Ascending aorta (tissue), 2 donors: Measurements from ENCODE around the gene PLCG1. TPM values are rescaled to one million over a fixed set of nuclear protein-coding genes. Genes with fewer than 3 reads are reported as not detected.
A peak's percentile ranks its signal among the peaks of the same experiment; 100 is the strongest.

ENCODE experiments used
- DNase-seq, 2 donors: peaks; one replicate each; pipeline ENCODE4 v3.0.0-alpha.2; 2019; ENCODE audit warnings: low spot score in 2 of 2
- H3K27ac ChIP-seq, 2 donors: fragments of 200-600 bp; sonication (generic); one replicate each; pipeline ENCODE4 v1.5.1; 2016 to 2017; ENCODE audit warnings: mild to moderate bottlenecking in 1 of 2
- H3K27me3 ChIP-seq: fragments of 200-600 bp; sonication (generic); one replicate; pipeline ENCODE4 v1.5.1; 2017
- H3K36me3 ChIP-seq, 2 donors: fragments of 200-600 bp; sonication (generic); one replicate each; pipeline ENCODE4 v1.5.1; 2016
- H3K4me1 ChIP-seq, 2 donors: fragments of 200-600 bp; sonication (generic); one replicate each; pipeline ENCODE4 v1.5.1; 2016 to 2017; ENCODE audit warnings: mild to moderate bottlenecking in 1 of 2
- H3K4me3 ChIP-seq, 2 donors: fragments of 200-600 bp; sonication (generic); one replicate each; pipeline ENCODE4 v1.5.1; 2016 to 2017; ENCODE audit warnings: mild to moderate bottlenecking in 1 of 2
- H3K9me3 ChIP-seq, 2 donors: fragments of 200-600 bp; sonication (generic); one replicate each; pipeline ENCODE4 v1.5.1; 2016
- intact Hi-C: fragments of 100-400 bp; cut with DNase I; formaldehyde crosslinking; loops from one replicate; pipeline ENCODE4 v1.15.1; 2023
- total RNA-seq: library from RNA; depleted of rRNA; stranded (reverse); fragments of >200 nt; gene quantifications from one replicate; pipeline ENCODE4 v1.1.0, GENCODE V29; 2016
- TF ChIP-seq, protein P1 (sequence below), 3 experiments: fragments of 200-600 bp in 2 of 3; fragments of 450-650 bp in 1 of 3; sonication (generic) in 2 of 3; IDR thresholded peaks; one replicate each; pipeline ENCODE4 v1.5.1; 2016 to 2019; ENCODE audit warnings: antibody characterized with exemption in 3 of 3, mild to moderate bottlenecking in 1 of 3, moderate library complexity in 1 of 3

The PLCG1 gene
- total RNA-seq, 1 donor from 2014 or later: 168 TPM

DNA sequence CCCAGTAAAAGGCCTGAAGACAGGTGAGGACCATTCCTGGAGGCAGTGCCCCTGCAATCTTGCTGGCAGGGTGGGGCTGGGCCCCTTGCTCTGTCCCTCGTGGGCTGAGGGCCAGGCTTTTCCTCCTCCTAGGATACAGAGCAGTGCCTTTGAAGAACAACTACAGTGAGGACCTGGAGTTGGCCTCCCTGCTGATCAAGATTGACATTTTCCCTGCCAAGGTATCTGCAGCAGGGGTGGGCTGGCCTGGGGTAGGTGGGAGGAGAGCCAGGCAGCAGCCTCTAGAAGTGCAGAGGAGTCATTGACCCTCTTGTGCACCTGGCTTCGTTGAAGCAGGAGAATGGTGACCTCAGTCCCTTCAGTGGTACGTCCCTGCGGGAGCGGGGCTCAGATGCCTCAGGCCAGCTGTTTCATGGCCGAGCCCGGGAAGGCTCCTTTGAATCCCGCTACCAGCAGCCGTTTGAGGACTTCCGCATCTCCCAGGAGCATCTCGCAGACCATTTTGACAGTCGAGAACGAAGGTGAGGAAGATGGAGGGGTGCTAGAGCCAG is 36.5 kb downstream of the PLCG1 start:
- intact Hi-C loops: loop anchor here (1.0 to 5.0 kb wide), 4 partner anchors 37 to 238 kb away; partner anchors contain the start of genes LPIN3 and PLCG1
- Histone ChIP-seq H3K9me3 (no peaks in the 10 kb centered on the region), H3K4me1 (peaks cover 14 to 61% of the 10 kb centered on the region in 2 donors), H3K27ac (peak overlapping the region; percentile 82 to 83), H3K27me3 (no peaks in the 10 kb centered on the region), H3K4me3 (no peak overlapping the region), H3K36me3 (peaks cover 35 to 54% of the 10 kb centered on the region in 2 donors)
- DNase-seq: peak in 1 of 2 donors; percentile 60
- TF ChIP-seq, protein P1, sequence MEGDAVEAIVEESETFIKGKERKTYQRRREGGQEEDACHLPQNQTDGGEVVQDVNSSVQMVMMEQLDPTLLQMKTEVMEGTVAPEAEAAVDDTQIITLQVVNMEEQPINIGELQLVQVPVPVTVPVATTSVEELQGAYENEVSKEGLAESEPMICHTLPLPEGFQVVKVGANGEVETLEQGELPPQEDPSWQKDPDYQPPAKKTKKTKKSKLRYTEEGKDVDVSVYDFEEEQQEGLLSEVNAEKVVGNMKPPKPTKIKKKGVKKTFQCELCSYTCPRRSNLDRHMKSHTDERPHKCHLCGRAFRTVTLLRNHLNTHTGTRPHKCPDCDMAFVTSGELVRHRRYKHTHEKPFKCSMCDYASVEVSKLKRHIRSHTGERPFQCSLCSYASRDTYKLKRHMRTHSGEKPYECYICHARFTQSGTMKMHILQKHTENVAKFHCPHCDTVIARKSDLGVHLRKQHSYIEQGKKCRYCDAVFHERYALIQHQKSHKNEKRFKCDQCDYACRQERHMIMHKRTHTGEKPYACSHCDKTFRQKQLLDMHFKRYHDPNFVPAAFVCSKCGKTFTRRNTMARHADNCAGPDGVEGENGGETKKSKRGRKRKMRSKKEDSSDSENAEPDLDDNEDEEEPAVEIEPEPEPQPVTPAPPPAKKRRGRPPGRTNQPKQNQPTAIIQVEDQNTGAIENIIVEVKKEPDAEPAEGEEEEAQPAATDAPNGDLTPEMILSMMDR (IDR thresholded peaks at IDR 0.05): no peak

GRCh38 chr20:41174373-41174772 is 37.0 kb downstream of the PLCG1 start:
- peak in 1 of 2 donors; percentile 59 for DNase-seq
- intact Hi-C loops: loop anchor here (5.0 kb wide), 1 partner anchor 238 kb away; no protein-coding TSS in a partner anchor
- H3K9me3 ChIP-seq: no peaks in the 10 kb centered on the region
- TF ChIP-seq, protein P1 (IDR thresholded peaks at IDR 0.05): no peak
- H3K36me3 ChIP-seq: peaks cover 30 to 49% of the 10 kb centered on the region in 2 donors
- H3K4me3 ChIP-seq: no peak overlapping the region
- peak overlapping the region; percentile 82 to 83 for H3K27ac ChIP-seq
- H3K4me1 ChIP-seq: peaks cover 18 to 65% of the 10 kb centered on the region in 2 donors
- no peaks in the 10 kb centered on the region for H3K27me3 ChIP-seq

- H3K27me3 ChIP-seq: no peaks in the 10 kb centered on the region
- H3K4me1 ChIP-seq: peaks cover 18 to 65% of the 10 kb centered on the region in 2 donors
- DNase-seq: peak in 1 of 2 donors; percentile 64
- TF ChIP-seq, protein P1 (IDR thresholded peaks at IDR 0.05): no peak
- H3K9me3 ChIP-seq: no peaks in the 10 kb centered on the region
- H3K36me3 ChIP-seq: peaks cover 26 to 45% of the 10 kb centered on the region in 2 donors
- peak overlapping the region; percentile 82 to 83 for H3K27ac ChIP-seq
- intact Hi-C loops: loop anchor here (5.0 kb wide), 1 partner anchor 238 kb away; no protein-coding TSS in a partner anchor
- no peak overlapping the region for H3K4me3 ChIP-seq
These were observed 37.4 kb downstream of the PLCG1 start for GRCh38 chr20:41174782-41175181.

DNA sequence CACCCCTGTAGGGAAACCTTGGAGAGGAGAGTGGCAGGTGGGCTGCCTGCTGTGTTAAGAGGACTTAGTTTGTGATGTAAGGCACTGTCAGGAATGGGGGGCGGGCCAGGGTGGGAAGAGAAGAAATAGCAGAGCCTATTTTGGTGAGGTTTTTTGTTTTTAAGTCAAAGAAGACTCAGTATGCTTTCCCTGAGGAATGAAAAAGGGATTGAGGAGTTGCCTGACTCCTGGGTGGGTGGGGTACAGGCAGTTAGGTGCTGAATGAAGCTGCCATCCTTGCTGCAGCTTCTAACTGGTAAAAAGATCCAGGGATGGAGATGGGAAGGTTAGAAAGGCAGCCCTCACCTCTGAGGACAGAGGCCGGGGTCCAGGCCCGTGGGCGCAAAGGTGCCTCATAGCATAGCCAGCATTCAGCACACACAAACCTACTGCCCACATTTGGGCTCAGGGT is 37.9 kb downstream of the PLCG1 start:
- intact Hi-C loops: no loop called here
- TF ChIP-seq, protein P1 (IDR thresholded peaks at IDR 0.05): no peak
- DNase-seq: peak in 1 of 2 donors; percentile 38
- Histone ChIP-seq H3K4me1 (peaks cover 18 to 65% of the 10 kb centered on the region in 2 donors), H3K27ac (peak overlapping the region; percentile 82 to 83), H3K27me3 (no peaks in the 10 kb centered on the region), H3K36me3 (peaks cover 21 to 40% of the 10 kb centered on the region in 2 donors), H3K4me3 (no peak overlapping the region), H3K9me3 (no peaks in the 10 kb centered on the region)

DNA sequence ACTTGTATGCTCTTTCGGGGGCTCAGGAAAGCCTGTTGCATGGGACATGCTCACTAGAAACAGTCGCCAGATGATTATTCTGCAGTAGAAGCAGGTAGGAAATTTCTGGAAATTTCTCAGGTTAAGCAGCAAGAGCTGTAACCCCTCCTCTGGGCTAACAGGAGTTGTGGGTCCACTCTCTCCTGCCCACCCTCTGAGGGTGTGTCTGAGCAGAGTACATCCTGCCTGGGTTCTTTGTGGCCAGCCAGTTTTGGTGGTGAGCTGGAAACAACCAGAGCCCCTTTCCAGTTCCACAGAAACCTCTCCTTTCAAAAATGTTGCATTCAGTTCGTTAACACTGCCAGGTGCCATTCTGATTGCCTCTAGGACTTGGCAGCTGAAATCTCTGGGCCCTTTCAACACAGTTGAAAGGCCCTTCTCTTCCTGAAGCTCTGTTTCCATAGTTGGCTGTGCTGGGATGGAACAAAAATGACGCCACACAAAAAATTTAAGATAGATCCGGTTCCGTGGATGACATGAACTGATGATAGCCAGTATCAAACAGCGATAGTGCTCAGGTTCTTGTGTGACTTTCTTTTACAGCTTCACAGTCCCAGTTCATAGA is 38.5 kb downstream of the PLCG1 start:
- H3K36me3 ChIP-seq: peaks cover 19 to 34% of the 10 kb centered on the region in 2 donors
- no peak for DNase-seq
- H3K27me3 ChIP-seq: no peaks in the 10 kb centered on the region
- H3K4me3 ChIP-seq: no peak overlapping the region
- H3K4me1 ChIP-seq: peaks cover 18 to 65% of the 10 kb centered on the region in 2 donors
- H3K9me3 ChIP-seq: no peaks in the 10 kb centered on the region
- intact Hi-C loops: no loop called here
- peak overlapping the region; percentile 82 to 83 for H3K27ac ChIP-seq
- TF ChIP-seq, protein P1 (IDR thresholded peaks at IDR 0.05): no peak
